22Rv1 (cell line): Measurements from ENCODE around the gene PFKFB2.

ENCODE experiments used
- H3K27ac ChIP-seq: fragments of 450-650 bp; 2 replicates; pipeline ENCODE4 v1.5.1; 2017
- CTCF ChIP-seq: fragments of 450-650 bp; IDR thresholded peaks from 2 replicates; pipeline ENCODE4 v1.5.1; 2017; ENCODE audit warnings: mild to moderate bottlenecking
- ZFX ChIP-seq: fragments of 450-650 bp; IDR thresholded peaks from 2 replicates; pipeline ENCODE4 v1.6.1; 2017; ENCODE audit warnings: antibody characterized with exemption, borderline replicate concordance

The PFKFB2 gene

GRCh38 chr1:207019161-207019560, 33.9 kb upstream of the PFKFB2 start:
- H3K27ac ChIP-seq: peak overlapping the region; percentile 100
- TF ChIP-seq CTCF (no peak), ZFX (no peak)

- no peak for TF ChIP-seq ZFX
- TF ChIP-seq CTCF: no peak
- H3K27ac ChIP-seq: peak overlapping the region; percentile 100
Observed at GRCh38 chr1:207019661-207020060, 33.4 kb upstream of the PFKFB2 start.

GRCh38 chr1:207020065-207020708, 32.9 kb upstream of the PFKFB2 start:
- peak overlapping the region; percentile 100 for H3K27ac ChIP-seq
- TF ChIP-seq CTCF: no peak

GRCh38 chr1:207020709-207021107, 32.4 kb upstream of the PFKFB2 start:
- H3K27ac ChIP-seq: peak overlapping the region; percentile 100
- TF ChIP-seq ZFX (no peak), CTCF (no peak)

- peak overlapping the region; percentile 100 for H3K27ac ChIP-seq
- TF ChIP-seq ZFX (no peak), CTCF (no peak; the same call in 1 of the 2 replicates)
Observed at GRCh38 chr1:207021139-207021861, 31.8 kb upstream of the PFKFB2 start.

GRCh38 chr1:207021876-207022596, 31.0 kb upstream of the PFKFB2 start:
- H3K27ac ChIP-seq: peak overlapping the region; percentile 100
- no peak for TF ChIP-seq ZFX
- no peak for TF ChIP-seq CTCF
